NCI-H2029 treated with DMSO at 0.1 percent for 48 hours (cell line): ENCODE data around the gene SPATS1.
"Not testable (repeated sequence)": the region's sequence is repeated elsewhere in the genome, so short reads cannot be mapped to it uniquely, and the experiment has no call there.

Experiments
- DNase-seq: peaks from one replicate; lab custom pipeline; 2025; lab: John Stamatoyannopoulos, UW

The SPATS1 gene

GRCh38 chr6:44311767-44312166 lies 30.7 kb upstream of the SPATS1 start:
- no peak for DNase-seq

- DNase-seq, result peak; percentile 41
These were observed 29.3 kb upstream of the SPATS1 start, which contains the start of gene AARS2 for GRCh38 chr6:44312901-44313788. Gene AARS2, minus strand, starts transcription at chr6:44313347. Its CDS starts 24 bp downstream, at chr6:44313323.

GRCh38 chr6:44314657-44315056 lies 27.8 kb upstream of the SPATS1 start:
- not testable (repeated sequence) for DNase-seq

GRCh38 chr6:44315516-44315915 lies 26.9 kb upstream of the SPATS1 start:
- DNase-seq, result no peak

GRCh38 chr6:44315951-44316350 lies 26.5 kb upstream of the SPATS1 start:
- DNase-seq, result no peak

- DNase-seq, result no peak
These were observed 26.0 kb upstream of the SPATS1 start for GRCh38 chr6:44316481-44316880.

GRCh38 chr6:44317136-44317631 lies 25.3 kb upstream of the SPATS1 start:
- DNase-seq, result not testable (repeated sequence)

- no peak for DNase-seq
These were observed 21.2 kb upstream of the SPATS1 start for GRCh38 chr6:44321210-44321609.

- DNase-seq, result no peak
These were observed 15.4 kb upstream of the SPATS1 start for GRCh38 chr6:44327096-44327495.

GRCh38 chr6:44327760-44328159 lies 14.7 kb upstream of the SPATS1 start:
- no peak for DNase-seq

GRCh38 chr6:44328203-44328602 lies 14.2 kb upstream of the SPATS1 start:
- not testable (repeated sequence) for DNase-seq

- DNase-seq, result no peak
These were observed 12.6 kb upstream of the SPATS1 start for GRCh38 chr6:44329858-44330257.

- no peak for DNase-seq
These were observed 9.9 kb upstream of the SPATS1 start for GRCh38 chr6:44332585-44332984.

GRCh38 chr6:44333273-44333919 lies 9.1 kb upstream of the SPATS1 start:
- no peak for DNase-seq

GRCh38 chr6:44333942-44334341 lies 8.5 kb upstream of the SPATS1 start:
- no peak for DNase-seq

GRCh38 chr6:44335631-44336030 lies 6.8 kb upstream of the SPATS1 start:
- no peak for DNase-seq

- peak; percentile 30 for DNase-seq
These were observed 4.0 kb upstream of the SPATS1 start for GRCh38 chr6:44338228-44339122.

GRCh38 chr6:44339301-44339700 lies 3.1 kb upstream of the SPATS1 start:
- DNase-seq, result no peak

- no peak for DNase-seq
These were observed 2.5 kb upstream of the SPATS1 start for GRCh38 chr6:44339763-44340625.

- DNase-seq, result no peak
These were observed 1.2 kb upstream of the SPATS1 start for GRCh38 chr6:44341095-44341890.
